ENCODE data around the gene KNSTRN. TPM values are rescaled to one million over a fixed set of nuclear protein-coding genes. Genes with fewer than 3 reads are reported as not detected.

The KNSTRN gene
- total and polyA plus RNA-seq, 4 donors = 7.5 to 16.6 (median 14.0) TPM

DNA sequence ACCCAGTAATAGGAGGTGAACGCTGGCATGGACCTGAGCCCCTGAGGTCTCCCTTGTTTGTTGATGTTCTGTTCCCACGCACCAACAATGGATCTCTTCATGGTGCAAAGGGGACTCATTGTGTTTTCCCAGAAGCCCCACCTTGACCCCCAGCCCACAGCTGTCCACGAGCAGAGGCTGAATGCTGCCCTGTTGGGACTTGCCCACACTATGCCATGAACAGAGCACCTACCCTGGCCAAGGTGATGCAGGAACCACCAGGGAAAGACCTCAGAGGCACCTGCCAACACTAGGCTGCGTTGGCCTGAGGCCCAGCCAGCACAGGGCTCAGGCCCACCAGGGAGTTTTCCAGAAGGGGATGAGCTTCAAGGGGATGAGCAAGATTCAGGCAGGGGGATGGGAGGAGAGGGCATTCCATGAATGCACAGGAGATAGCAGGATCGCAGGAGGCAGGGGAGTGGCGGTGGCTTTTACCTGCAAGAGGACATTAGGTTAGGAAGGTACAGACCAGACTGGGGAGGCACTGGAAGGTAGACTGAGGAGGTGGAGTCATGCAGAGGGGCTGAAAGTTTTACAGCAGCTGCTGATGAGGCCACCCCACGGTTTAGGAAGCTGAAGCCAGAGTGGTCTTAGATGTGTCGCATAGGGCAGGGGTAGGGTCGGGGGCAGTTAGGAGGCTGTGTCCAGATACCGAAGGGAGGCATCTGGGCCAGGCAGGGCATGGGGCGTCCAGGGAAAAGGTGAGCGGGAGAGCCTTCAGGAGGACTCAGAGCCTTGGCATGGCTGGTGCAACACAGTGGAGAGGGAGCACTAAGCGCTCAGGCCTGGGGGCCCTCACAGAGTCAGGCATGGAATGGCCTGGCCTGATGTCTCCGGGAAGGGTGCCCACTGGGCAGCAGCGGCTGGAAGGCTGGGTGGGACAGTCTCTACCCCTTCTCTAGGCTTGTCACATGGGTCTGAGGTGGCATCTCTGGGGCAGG lies 35.7 kb upstream of the KNSTRN start:
- peaks cover 0 to 20% (median 10%) of the 10 kb centered on the region in 5 donors for H3K4me1 ChIP-seq (ENCODE audit: control insufficient read depth in 5 of 5, insufficient read depth in 5 of 5, low read length in 5 of 5)
- WGBS, 2 donors = 92 to 95% methylated on average over 15 of the region's 15 CpGs
- DNase-seq = no peak
- H3K36me3 ChIP-seq (ENCODE audit: control insufficient read depth in 4 of 4, insufficient read depth in 4 of 4, low read length in 4 of 4) = no peaks in the 10 kb centered on the region
- H3K27me3 ChIP-seq (ENCODE audit: control insufficient read depth in 3 of 3, insufficient read depth in 3 of 3, low read length in 2 of 3) = no peaks in the 10 kb centered on the region
- no peak overlapping the region for H3K4me3 ChIP-seq
- H3K9ac ChIP-seq (ENCODE audit: insufficient read depth in 1 of 2, low read length in 2 of 2) = no peak overlapping the region
- TF ChIP-seq, protein P1, sequence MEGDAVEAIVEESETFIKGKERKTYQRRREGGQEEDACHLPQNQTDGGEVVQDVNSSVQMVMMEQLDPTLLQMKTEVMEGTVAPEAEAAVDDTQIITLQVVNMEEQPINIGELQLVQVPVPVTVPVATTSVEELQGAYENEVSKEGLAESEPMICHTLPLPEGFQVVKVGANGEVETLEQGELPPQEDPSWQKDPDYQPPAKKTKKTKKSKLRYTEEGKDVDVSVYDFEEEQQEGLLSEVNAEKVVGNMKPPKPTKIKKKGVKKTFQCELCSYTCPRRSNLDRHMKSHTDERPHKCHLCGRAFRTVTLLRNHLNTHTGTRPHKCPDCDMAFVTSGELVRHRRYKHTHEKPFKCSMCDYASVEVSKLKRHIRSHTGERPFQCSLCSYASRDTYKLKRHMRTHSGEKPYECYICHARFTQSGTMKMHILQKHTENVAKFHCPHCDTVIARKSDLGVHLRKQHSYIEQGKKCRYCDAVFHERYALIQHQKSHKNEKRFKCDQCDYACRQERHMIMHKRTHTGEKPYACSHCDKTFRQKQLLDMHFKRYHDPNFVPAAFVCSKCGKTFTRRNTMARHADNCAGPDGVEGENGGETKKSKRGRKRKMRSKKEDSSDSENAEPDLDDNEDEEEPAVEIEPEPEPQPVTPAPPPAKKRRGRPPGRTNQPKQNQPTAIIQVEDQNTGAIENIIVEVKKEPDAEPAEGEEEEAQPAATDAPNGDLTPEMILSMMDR (IDR thresholded peaks at IDR 0.05; ENCODE audit: control extremely low read depth, extremely low read depth) = no peak
- no peak for ATAC-seq (ENCODE audit: insufficient read depth, low FRiP score)
- no peaks in the 10 kb centered on the region for H3K9me3 ChIP-seq (ENCODE audit: control insufficient read depth in 4 of 4, insufficient read depth in 3 of 4, low read length in 3 of 4)
- no peak overlapping the region for H3K27ac ChIP-seq (ENCODE audit: low read depth in 1 of 2, low read length in 1 of 2)

DNA sequence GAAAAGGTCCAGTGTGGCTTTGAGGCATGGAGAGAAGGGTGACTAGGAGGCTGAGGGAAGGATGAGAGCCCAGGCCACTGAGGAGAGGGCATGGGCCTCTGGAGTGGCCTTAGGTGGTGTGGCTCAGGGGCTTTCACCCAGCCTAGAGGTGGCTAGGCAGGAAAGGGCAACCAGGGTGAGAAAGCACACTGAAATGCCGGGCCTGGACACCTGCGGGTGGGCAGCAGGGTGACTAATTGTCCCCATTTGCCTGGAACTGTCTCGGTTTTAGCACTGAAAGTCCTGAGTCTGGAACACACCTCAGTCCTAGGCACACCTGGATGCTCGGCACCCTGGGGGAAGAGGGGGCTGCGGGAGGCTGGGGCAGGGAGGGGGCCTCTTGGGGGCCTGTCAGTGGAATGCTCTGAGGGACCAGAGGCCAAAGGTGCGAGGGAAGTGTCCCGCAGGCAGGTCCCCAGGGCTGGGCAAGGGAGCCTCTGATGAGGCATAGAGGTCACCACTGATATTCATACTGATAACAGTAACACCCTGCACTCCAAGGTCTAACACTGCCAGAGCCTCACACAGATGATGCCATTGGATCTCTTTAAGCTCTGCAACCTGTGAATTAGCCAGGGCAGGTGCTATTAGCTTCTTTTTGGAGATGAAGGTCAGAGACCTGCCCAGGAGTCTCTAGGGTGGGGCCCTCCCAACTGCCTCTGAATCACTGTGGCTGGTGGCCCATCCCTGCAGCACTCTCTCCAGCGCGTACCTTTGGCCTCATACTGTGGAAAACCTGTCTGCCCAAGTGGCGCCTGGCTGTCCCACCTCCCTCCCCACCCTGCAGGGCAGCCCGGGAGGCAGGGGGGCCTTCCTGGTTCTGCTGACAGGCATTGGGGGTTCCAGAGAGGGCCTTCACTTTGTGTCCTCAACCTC lies 34.7 kb upstream of the KNSTRN start:
- no peak for ATAC-seq (ENCODE audit: insufficient read depth, low FRiP score)
- Histone ChIP-seq H3K9ac (ENCODE audit: insufficient read depth in 1 of 2, low read length in 2 of 2) (no peak overlapping the region), H3K27me3 (ENCODE audit: control insufficient read depth in 3 of 3, insufficient read depth in 3 of 3, low read length in 2 of 3) (peaks cover 0 to under 1% (median 0%) of the 10 kb centered on the region in 3 donors), H3K9me3 (ENCODE audit: control insufficient read depth in 4 of 4, insufficient read depth in 3 of 4, low read length in 3 of 4) (no peaks in the 10 kb centered on the region), H3K4me3 (no peak overlapping the region), H3K4me1 (ENCODE audit: control insufficient read depth in 5 of 5, insufficient read depth in 5 of 5, low read length in 5 of 5) (peaks cover 0 to 18% (median 9%) of the 10 kb centered on the region in 5 donors), H3K27ac (ENCODE audit: low read depth in 1 of 2, low read length in 1 of 2) (no peak overlapping the region), H3K36me3 (ENCODE audit: control insufficient read depth in 4 of 4, insufficient read depth in 4 of 4, low read length in 4 of 4) (no peaks in the 10 kb centered on the region)
- TF ChIP-seq, protein P1 (IDR thresholded peaks at IDR 0.05; ENCODE audit: control extremely low read depth, extremely low read depth) = no peak
- no peak for DNase-seq
- 90 to 92% methylated on average over 11 of the region's 11 CpGs for WGBS, 2 donors

DNA sequence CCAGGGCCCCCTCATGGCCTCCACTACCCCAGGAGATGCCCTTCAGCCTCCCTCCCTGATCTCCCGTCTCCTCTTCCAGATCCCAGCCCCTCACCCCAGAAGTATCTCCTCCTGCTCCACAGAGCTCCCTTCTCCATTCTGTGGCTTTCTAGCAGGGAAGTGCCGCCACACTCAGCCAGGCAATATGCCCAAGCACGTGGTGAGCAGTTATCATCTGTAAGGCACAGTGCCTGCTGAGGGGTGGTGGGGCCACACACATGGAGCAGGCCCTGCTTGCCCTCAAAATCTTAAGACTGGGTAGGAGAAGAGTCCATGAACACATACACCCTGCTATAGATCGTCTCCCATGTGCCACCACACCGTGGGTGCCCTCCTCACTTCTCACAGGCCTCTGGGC lies 34.0 kb upstream of the KNSTRN start:
- H3K4me3 ChIP-seq = no peak overlapping the region
- no peaks in the 10 kb centered on the region for H3K9me3 ChIP-seq (ENCODE audit: control insufficient read depth in 4 of 4, insufficient read depth in 3 of 4, low read length in 3 of 4)
- no peak overlapping the region for H3K27ac ChIP-seq (ENCODE audit: low read depth in 1 of 2, low read length in 1 of 2)
- 79 to 84% methylated on average over 5 of the region's 5 CpGs for WGBS, 2 donors
- TF ChIP-seq, protein P1 (IDR thresholded peaks at IDR 0.05; ENCODE audit: control extremely low read depth, extremely low read depth) = no peak
- H3K27me3 ChIP-seq (ENCODE audit: control insufficient read depth in 3 of 3, insufficient read depth in 3 of 3, low read length in 2 of 3) = peaks cover 0 to 6% (median 0%) of the 10 kb centered on the region in 3 donors
- H3K36me3 ChIP-seq (ENCODE audit: control insufficient read depth in 4 of 4, insufficient read depth in 4 of 4, low read length in 4 of 4) = no peaks in the 10 kb centered on the region
- peaks cover 0 to 12% (median 4%) of the 10 kb centered on the region in 5 donors for H3K4me1 ChIP-seq (ENCODE audit: control insufficient read depth in 5 of 5, insufficient read depth in 5 of 5, low read length in 5 of 5)
- H3K9ac ChIP-seq (ENCODE audit: insufficient read depth in 1 of 2, low read length in 2 of 2) = no peak overlapping the region
- ATAC-seq (ENCODE audit: insufficient read depth, low FRiP score) (no peak), DNase-seq (no peak)

All from lung (tissue), 12 donors.